ENCODE measurements around the gene GPR39.

GRCh38 chr2:132581591-132581990, 165.0 kb downstream of the GPR39 start:
- TF ChIP-seq POLR2A (IDR thresholded peaks at IDR 0.05) (no peak), CTCF (IDR thresholded peaks at IDR 0.05) (no peak)

Data from esophagus squamous epithelium (tissue), 4 donors.